ENCODE data around the gene LRMDA. TPM values are rescaled to one million over a fixed set of nuclear protein-coding genes. Genes with fewer than 3 reads are reported as not detected.

Gene LRMDA
- total RNA-seq, 2 experiments from 2014 or later: not detected

DNA sequence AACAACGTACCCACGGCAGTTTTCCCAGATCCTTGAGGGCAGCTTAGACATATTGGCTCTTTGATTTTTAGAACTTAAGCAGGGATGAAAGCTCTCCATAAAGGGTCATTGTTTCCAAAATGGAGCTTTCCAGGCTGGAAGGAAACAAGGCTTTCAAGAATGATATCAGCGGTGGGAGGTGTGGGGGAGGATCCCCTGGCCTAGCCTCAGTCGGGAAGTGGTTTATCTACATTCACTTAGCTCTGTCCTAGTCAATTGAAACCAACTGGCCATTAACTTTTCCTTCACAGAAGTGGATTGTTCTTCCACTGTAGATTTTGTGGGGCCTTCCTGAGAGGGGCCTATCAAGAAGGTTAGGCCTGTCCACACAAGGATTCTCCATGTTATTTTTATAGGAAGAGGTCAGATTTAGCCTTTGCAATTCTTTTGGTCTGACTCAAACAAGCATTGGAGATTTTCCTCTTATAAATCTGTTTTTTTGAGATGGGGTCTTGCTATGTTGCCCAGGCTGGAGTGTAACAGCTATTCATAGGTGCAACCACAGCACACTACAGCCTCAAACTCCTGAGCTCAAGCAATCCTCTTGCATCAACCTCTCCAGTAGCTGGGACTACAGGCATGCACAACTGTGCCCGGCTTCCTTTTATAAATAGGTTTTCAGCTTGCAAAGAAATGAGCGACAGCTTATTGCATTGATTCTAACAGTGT is 343.5 kb downstream of the LRMDA start:
- H3K4me3 ChIP-seq (ENCODE audit: low read depth, low read length, poor library complexity, severe bottlenecking): no peak overlapping the region
- H4K20me1 ChIP-seq (ENCODE audit: insufficient read depth, low read length): no peaks in the 10 kb centered on the region
- CTCF ChIA-PET (ENCODE audit: unreplicated experiment): no interaction called here
- H2AFZ ChIP-seq (ENCODE audit: low read length): no peak overlapping the region
- BruUV-seq (replicated peaks): no TSS peak
- no peak overlapping the region for H3K27ac ChIP-seq (ENCODE audit: low read depth, low read length, poor library complexity, severe bottlenecking)
- H3K9me3 ChIP-seq (ENCODE audit: low read length): no peaks in the 10 kb centered on the region
- H3K4me2 ChIP-seq (ENCODE audit: low read length): no peak overlapping the region
- POLR2A ChIA-PET: no interaction called here
- H3K79me2 ChIP-seq (ENCODE audit: insufficient read depth, low read depth, low read length): no peaks in the 10 kb centered on the region
- H3K9me2 ChIP-seq (ENCODE audit: insufficient read depth, low read length): no peaks in the 10 kb centered on the region
- TF ChIP-seq EZH2phosphoT487 (IDR thresholded peaks at IDR 0.05; ENCODE audit: borderline replicate concordance, low read depth, low read length): no peak
- no peak for TF ChIP-seq CTCF (conservative IDR thresholded peaks at IDR 0.05; ENCODE audit: low read length)
- intact Hi-C loops (cut with micrococcal nuclease; ENCODE audit: unreplicated experiment): no loop called here
- no peak for DNase-seq (ENCODE audit: low spot score)
- no peaks in the 10 kb centered on the region for H3K36me3 ChIP-seq (ENCODE audit: insufficient read depth, low read length)
- no peaks in the 10 kb centered on the region for H3K4me1 ChIP-seq (ENCODE audit: insufficient read depth, low read length, poor library complexity, severe bottlenecking)

GRCh38 chr10:75776738-75777504 is 345.5 kb downstream of the LRMDA start:
- H4K20me1 ChIP-seq (ENCODE audit: insufficient read depth, low read length): no peaks in the 10 kb centered on the region
- H3K4me3 ChIP-seq (ENCODE audit: low read depth, low read length, poor library complexity, severe bottlenecking): no peak overlapping the region
- intact Hi-C loops (cut with micrococcal nuclease; ENCODE audit: unreplicated experiment): no loop called here
- no peak overlapping the region for H2AFZ ChIP-seq (ENCODE audit: low read length)
- H3K9me3 ChIP-seq (ENCODE audit: low read length): no peaks in the 10 kb centered on the region
- POLR2A ChIA-PET: interaction anchor here (0.7 kb wide), 1 partner anchor 101 kb away, joined by 3 read pairs; no protein-coding TSS in a partner anchor
- CTCF ChIA-PET (ENCODE audit: unreplicated experiment): no interaction called here
- no peak overlapping the region for H3K27ac ChIP-seq (ENCODE audit: low read depth, low read length, poor library complexity, severe bottlenecking)
- H3K9me2 ChIP-seq (ENCODE audit: insufficient read depth, low read length): no peaks in the 10 kb centered on the region
- no peak overlapping the region for H3K4me2 ChIP-seq (ENCODE audit: low read length)
- no peak for DNase-seq (ENCODE audit: low spot score)
- no peaks in the 10 kb centered on the region for H3K36me3 ChIP-seq (ENCODE audit: insufficient read depth, low read length)
- no TSS peak for BruUV-seq (replicated peaks)
- H3K79me2 ChIP-seq (ENCODE audit: insufficient read depth, low read depth, low read length): no peaks in the 10 kb centered on the region
- no peak for TF ChIP-seq EZH2phosphoT487 (IDR thresholded peaks at IDR 0.05; ENCODE audit: borderline replicate concordance, low read depth, low read length)
- no peak for TF ChIP-seq CTCF (conservative IDR thresholded peaks at IDR 0.05; ENCODE audit: low read length)
- no peaks in the 10 kb centered on the region for H3K4me1 ChIP-seq (ENCODE audit: insufficient read depth, low read length, poor library complexity, severe bottlenecking)

DNA sequence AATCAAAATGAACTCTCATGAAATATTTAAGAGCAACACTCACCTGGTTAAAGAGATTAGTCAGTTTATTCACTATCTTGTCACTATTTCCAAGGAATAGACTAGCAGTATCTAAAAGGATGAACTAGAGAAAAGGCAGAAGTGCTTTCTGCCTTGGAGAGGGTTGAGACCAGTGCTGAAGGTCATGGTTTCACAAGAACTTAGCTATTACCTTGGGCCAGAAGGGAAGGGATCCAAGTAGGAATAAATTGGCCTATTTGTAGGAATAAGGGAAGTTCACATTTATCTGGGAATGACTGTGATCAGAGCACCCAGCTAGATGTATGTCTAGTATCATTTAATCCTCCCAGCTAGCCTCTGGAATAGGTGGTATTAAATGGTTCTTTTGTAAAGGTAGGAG is 347.2 kb downstream of the LRMDA start:
- H3K4me1 ChIP-seq (ENCODE audit: insufficient read depth, low read length, poor library complexity, severe bottlenecking): no peaks in the 10 kb centered on the region
- H3K79me2 ChIP-seq (ENCODE audit: insufficient read depth, low read depth, low read length): no peaks in the 10 kb centered on the region
- intact Hi-C loops (cut with micrococcal nuclease; ENCODE audit: unreplicated experiment): no loop called here
- no peak overlapping the region for H3K4me2 ChIP-seq (ENCODE audit: low read length)
- H3K9me3 ChIP-seq (ENCODE audit: low read length): no peaks in the 10 kb centered on the region
- no peaks in the 10 kb centered on the region for H3K9me2 ChIP-seq (ENCODE audit: insufficient read depth, low read length)
- BruUV-seq (replicated peaks): no TSS peak
- POLR2A ChIA-PET: interaction anchor here (1.5 kb wide), 1 partner anchor 10 kb away, joined by 6 read pairs; no protein-coding TSS in a partner anchor
- no peaks in the 10 kb centered on the region for H4K20me1 ChIP-seq (ENCODE audit: insufficient read depth, low read length)
- H3K36me3 ChIP-seq (ENCODE audit: insufficient read depth, low read length): no peaks in the 10 kb centered on the region
- no peak overlapping the region for H2AFZ ChIP-seq (ENCODE audit: low read length)
- CTCF ChIA-PET (ENCODE audit: unreplicated experiment): no interaction called here
- H3K4me3 ChIP-seq (ENCODE audit: low read depth, low read length, poor library complexity, severe bottlenecking): no peak overlapping the region
- no peak overlapping the region for H3K27ac ChIP-seq (ENCODE audit: low read depth, low read length, poor library complexity, severe bottlenecking)
- no peak for TF ChIP-seq CTCF (conservative IDR thresholded peaks at IDR 0.05; ENCODE audit: low read length)
- TF ChIP-seq EZH2phosphoT487 (IDR thresholded peaks at IDR 0.05; ENCODE audit: borderline replicate concordance, low read depth, low read length): no peak
- DNase-seq (ENCODE audit: low spot score): no peak

Measured in OCI-LY7 (cell line).